HT1080 (cell line): ENCODE measurements around the gene CTBP2. TPM values are rescaled to one million over a fixed set of nuclear protein-coding genes. Genes with fewer than 3 reads are reported as not detected.
A peak's percentile ranks its signal among the peaks of the same experiment; 100 is the strongest.

Experiments used
- DNase-seq: peaks from one replicate; pipeline ENCODE4 v3.0.0-alpha.2; 2015; ENCODE audit warnings: low read depth
- small RNA-seq: library from RNA; depleted of rRNA; stranded (forward); fragments of <200 nt; gene quantifications from one replicate; pipeline ENCODE3, GENCODE V24; 2014
- total RNA-seq: library from RNA; depleted of rRNA; stranded (reverse); fragments of >200 nt; shearing (Covaris generic); gene quantifications from 2 replicates; pipeline ENCODE4 v1.2.3, GENCODE V29; 2014; rRNA removed

Gene CTBP2
- total RNA-seq, 1 experiment from 2014 or later, result 87.9 TPM

DNA sequence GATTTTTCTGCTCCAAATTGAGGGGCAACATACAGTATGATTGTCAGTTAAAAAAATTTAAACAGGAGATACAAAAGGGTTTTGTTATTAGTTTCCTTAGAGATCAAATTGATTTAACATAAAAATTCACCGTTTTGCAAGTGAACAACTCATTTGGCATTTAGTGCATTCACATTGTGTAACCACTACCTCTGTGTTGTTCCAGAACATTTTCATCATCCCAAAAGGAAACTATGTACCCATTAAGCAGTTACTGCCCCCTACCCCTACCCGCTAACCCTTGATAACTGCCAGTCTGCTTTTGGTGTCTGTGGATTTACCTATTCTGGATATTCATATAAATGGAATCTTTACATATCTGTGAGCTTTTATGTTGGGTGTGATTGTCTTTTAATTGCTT, 215.4 kb downstream of the CTBP2 start:
- DNase-seq, result no peak

GRCh38 chr10:124943301-124944092, 216.9 kb downstream of the CTBP2 start:
- DNase-seq, result peak; percentile 33

DNA sequence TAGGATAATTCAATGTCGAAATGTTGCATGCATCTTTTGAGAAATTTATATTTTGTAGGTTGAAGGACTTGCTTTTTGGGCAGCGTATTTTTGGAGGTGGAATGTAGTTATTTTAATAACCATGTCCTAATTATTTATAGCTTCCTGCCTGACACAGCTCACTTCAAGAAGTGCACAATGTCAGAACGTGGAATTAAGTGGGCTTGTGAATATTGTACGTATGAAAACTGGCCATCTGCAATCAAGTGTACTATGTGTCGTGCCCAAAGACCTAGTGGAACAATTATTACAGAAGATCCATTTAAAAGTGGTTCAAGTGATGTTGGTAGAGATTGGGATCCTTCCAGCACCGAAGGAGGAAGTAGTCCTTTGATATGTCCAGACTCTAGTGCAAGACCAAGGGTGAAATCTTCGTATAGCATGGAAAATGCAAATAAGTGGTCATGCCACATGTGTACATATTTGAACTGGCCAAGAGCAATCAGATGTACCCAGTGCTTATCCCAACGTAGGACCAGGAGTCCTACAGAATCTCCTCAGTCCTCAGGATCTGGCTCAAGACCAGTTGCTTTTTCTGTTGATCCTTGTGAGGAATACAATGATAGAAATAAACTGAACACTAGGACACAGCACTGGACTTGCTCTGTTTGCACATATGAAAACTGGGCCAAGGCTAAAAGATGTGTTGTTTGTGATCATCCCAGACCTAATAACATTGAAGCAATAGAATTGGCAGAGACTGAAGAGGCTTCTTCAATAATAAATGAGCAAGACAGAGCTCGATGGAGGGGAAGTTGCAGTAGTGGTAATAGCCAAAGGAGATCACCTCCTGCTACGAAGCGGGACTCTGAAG, 217.8 kb downstream of the CTBP2 start:
- DNase-seq, result no peak

DNA sequence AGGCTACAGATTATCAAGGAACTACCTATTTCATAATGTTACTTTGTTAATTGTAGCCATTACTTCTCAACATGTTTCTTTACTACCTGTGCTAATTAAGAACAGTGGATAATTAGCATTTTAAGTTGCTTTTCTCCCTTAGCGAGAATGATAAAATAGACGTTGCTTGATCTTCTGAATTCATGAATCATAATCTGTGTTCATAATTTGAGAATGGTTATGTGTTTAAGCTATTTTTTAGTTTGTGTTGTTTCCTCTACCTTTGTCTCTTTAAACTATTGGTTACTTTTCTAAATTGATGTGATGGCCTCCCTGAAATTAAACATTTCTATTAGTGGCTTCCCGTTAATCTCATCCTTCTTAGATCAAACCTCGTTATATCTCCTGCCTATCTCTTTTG, 218.5 kb downstream of the CTBP2 start, which contains the start of gene ZRANB1:
Gene ZRANB1, plus strand, starts transcription at position 301 of the 400 bp plus-strand sequence. CDS start 371 bp downstream, outside the sequence.
- DNase-seq, result no peak

GRCh38 chr10:124939290-124939689, 221.1 kb downstream of the CTBP2 start:
- no peak for DNase-seq

- no peak for DNase-seq
These were observed 223.6 kb downstream of the CTBP2 start for GRCh38 chr10:124936813-124937212.

DNA sequence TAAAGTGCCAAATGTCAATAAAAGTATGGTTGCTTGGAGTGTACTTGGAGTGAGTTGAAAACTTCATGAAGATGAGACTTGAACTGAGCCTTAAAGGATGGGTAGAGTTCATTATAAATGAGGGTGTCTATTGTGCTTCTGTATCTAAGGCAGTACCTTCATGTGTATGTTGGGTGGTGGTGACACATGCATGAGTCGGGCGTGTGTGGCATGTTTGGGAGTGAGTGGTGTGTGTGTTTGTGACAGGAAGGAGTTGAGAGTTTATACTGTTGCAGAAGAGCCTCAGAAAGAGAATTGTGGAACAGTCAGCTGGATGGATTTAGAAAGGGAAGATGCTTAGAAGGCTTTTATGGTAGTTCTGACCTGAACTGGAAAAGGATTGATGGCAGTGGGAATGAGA, 224.4 kb downstream of the CTBP2 start:
- DNase-seq, result peak; percentile 72

Small RNA genes lying within 50 kb of the gene (small RNA-seq; reads per million reads assigned to genes)
- gene MIR4296 (not detected), gene MRPS21P6 (not detected)

Other genes with a start within 250 kb of the CTBP2 start
- 11.3 and 11.5 TPM in 2 replicates for gene ZRANB1, start 218.4 kb downstream of the CTBP2 start, total RNA-seq